Astrocyte of the spinal cord (primary cell): ENCODE measurements around the gene ZCCHC24.
"Not testable (repeated sequence)": the region's sequence is repeated elsewhere in the genome, so short reads cannot be mapped to it uniquely, and the experiment has no call there.

Experiments used
- DNase-seq: peaks from one replicate; pipeline ENCODE4 v3.0.0; 2011; ENCODE audit warnings: low read depth, low spot score
- H3K4me3 ChIP-seq: 2 replicates; pipeline ENCODE4 v1.5.1; 2011; ENCODE audit warnings: low read depth, mild to moderate bottlenecking, low read length, moderate library complexity
- in situ Hi-C: cut with HindIII; loops from 2 replicates; pipeline ENCODE4 v1.10.0; 2017; ENCODE audit warnings: low sequenced_read_pairs
- TF ChIP-seq, protein P1 (sequence below): IDR thresholded peaks from 2 replicates; pipeline ENCODE4 v1.5.1; 2012; ENCODE audit warnings: low read depth, mild to moderate bottlenecking, low read length, inconsistent platforms

The ZCCHC24 gene

DNA sequence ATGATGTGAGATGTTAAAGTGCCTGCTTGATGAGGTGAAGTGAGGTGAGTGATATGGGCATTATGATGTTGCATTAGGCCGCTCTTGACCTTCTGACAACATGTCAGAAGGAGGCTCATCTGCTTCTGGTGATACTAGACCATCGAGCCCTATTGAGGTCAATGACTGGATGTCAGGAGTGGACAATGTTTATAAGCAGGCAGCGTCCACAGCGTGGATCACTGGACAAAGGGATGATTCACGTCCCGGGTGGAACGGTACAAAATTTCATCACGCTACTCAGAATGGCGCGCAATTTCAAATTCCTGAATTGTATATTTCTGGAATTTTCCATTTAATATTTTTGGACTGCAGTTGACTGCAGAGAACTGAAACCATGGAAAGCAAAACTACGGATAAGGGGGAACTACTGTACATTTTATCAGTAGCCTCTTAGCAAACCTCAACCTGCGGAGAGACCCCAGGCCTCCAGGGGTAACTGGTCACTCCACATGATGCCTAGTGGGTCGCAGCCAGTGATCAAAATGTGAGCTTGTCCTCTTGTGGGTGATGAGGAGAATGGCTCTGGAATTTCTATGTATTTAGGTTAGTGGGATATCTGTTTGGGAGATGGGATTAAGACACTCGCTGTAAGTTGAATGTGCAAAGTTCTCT lies 5.7 kb upstream of the ZCCHC24 start:
- in situ Hi-C loops = no loop called here
- DNase-seq = no peak
- H3K4me3 ChIP-seq = no peak overlapping the region
- TF ChIP-seq, protein P1, sequence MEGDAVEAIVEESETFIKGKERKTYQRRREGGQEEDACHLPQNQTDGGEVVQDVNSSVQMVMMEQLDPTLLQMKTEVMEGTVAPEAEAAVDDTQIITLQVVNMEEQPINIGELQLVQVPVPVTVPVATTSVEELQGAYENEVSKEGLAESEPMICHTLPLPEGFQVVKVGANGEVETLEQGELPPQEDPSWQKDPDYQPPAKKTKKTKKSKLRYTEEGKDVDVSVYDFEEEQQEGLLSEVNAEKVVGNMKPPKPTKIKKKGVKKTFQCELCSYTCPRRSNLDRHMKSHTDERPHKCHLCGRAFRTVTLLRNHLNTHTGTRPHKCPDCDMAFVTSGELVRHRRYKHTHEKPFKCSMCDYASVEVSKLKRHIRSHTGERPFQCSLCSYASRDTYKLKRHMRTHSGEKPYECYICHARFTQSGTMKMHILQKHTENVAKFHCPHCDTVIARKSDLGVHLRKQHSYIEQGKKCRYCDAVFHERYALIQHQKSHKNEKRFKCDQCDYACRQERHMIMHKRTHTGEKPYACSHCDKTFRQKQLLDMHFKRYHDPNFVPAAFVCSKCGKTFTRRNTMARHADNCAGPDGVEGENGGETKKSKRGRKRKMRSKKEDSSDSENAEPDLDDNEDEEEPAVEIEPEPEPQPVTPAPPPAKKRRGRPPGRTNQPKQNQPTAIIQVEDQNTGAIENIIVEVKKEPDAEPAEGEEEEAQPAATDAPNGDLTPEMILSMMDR = no peak

DNA sequence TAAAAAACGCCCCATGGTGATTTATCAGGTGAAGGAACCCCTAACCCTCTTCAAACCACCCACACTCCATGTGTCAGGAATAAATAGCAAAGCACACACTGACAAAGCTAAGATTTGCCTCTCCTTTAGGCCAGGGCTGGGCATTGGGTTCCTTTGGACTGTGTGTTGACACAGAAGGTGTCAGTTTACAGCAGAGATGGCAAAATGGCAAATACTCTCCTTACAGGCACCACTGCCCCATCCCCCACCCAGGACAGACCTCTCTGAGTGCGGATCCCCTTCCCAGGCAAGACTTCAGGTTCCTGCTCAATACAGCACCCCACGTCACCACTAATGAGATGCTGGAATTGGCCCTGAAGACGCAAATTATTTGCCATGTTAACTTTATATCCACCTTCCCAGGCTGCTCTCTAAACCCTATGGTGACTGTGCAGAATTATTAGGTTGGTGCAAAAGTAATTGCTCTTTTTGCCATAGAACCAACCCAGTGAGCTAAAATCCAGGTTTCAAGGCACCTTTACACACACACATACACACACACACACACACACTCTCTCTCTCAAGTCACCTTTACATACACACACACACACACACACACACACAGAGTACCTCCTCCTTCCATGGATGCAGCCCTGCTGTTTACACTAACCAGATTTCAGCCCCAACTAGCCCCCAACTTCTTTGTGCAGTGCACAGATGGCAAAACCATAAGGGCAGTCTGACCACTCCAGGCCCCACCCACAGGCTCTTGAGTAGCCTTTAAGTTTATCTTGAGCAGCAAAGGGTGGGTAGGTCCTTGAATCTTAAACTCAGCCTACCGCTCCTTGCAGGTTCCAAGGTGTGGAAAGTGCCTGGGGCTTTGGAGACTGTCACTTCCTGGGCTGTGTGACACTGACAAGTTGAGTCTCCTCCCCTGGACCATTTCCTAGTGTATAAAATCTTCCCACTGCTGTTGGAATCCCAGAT lies 4.0 kb upstream of the ZCCHC24 start:
- TF ChIP-seq, protein P1 = no peak
- no peak overlapping the region for H3K4me3 ChIP-seq
- in situ Hi-C loops = no loop called here
- DNase-seq = no peak

DNA sequence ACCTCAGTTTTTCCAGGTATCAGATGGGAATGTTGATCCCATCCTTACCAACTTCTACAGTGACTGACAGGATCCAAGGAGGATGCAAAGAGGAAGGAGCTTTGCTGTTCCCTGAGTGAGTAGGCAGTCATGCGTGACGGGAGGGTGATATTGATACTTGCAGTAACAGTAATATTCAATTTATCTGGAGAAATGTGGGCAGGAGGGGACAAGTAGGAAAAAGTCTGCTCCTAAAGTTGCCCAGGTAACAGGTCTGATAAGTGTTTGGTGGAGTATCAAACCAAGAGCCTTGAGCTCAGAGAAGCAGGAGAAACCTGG lies 3.3 kb upstream of the ZCCHC24 start:
- in situ Hi-C loops = no loop called here
- TF ChIP-seq, protein P1 = no peak
- H3K4me3 ChIP-seq = no peak overlapping the region
- no peak for DNase-seq

DNA sequence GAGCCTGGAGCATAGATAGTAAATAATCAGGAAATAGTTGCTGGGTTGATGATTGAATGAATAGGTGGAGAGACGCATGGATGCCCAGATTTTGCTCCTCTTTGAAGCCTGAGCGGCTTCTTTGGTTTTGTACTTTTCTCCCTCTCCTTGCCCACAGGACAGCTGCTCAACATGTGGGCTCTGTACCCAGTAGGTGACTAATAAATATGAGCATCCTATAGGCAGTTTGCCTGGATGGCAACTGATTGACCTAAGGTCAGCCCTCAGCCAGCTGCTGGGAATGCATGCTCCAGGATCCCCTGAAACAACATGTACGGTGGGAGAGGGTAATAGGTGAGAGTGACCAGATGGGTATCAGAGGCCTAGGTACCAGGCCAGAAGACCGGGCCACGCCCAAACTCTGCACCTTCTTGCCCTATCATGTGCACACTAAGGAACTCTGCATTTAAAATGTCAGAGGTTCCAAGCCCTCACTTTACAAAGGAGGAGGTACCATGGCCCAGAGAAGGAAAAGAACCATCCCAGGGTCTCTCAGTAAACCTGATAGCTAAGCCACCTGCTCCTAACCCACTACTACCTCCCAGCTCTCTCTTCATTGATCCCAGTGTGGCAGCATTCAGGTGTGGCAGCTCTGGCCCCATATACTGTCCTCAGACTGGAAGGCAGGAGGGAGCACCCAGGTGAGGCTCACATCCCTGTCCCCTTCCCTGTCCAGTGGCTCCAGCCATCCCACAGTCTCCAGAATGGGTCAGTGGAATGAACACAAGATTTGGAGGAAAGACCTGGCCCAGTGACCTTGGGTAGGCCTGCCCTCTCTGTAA lies 2.7 kb upstream of the ZCCHC24 start:
- TF ChIP-seq, protein P1 = no peak

DNA sequence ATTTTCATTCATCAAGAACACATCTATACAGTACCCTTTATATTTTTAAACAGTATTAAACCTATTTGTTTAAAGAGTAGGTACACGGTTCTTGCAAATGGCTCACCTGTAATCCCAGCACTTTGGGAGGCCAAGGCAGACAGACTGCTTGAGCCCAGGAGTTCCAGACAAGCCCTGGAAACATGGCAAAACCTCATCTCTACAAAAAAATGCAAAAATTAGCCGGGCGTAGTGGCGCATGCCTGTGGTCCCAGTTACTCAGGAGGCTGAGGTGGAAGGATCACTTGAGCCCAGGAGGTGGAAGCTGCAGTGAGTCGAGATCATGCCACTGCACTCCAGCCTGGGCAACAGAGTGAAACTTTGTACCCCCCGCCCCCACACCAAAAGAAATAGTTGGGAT lies 1.8 kb upstream of the ZCCHC24 start:
- DNase-seq, H3K4me3 ChIP-seq, in situ Hi-C loops: not testable (repeated sequence)

More for the DNA sequence above, 2.7 kb upstream of the ZCCHC24 start:
- DNase-seq = no peak
- in situ Hi-C loops = no loop called here
- no peak overlapping the region for H3K4me3 ChIP-seq

DNA sequence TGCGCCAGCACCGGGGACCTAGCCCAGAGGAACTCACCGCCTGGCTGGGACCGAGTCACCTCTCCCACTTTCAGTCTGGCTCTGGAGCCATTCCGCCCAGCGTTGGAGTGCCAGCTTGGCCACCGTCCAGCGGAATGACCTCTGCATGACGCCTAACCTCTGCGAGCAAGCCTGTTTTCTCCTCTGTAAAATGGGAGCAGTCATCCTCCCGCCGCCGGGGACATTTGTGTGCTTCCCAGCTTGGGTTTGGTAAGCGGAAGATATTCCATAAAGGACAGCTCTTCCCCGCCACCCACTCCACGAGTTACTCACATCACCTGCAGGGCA lies 1.3 kb upstream of the ZCCHC24 start:
- in situ Hi-C loops = no loop called here
- TF ChIP-seq, protein P1 = no peak
- peak overlapping the region; percentile 45 for H3K4me3 ChIP-seq
- no peak for DNase-seq
